Measurements from ENCODE around the gene SEMA4B. TPM values are rescaled to one million over a fixed set of nuclear protein-coding genes. Genes with fewer than 3 reads are reported as not detected.
A peak's percentile ranks its signal among the peaks of the same experiment; 100 is the strongest.
"Not testable (repeated sequence)": the region's sequence is repeated elsewhere in the genome, so short reads cannot be mapped to it uniquely, and the experiment has no call there.

The SEMA4B gene
- total and polyA plus RNA-seq, 2 donors (not counting 1 experiment from before 2014, with no cell fraction given), result 285 to 336 TPM

GRCh38 chr15:90184786-90185704 is 16.1 kb upstream of the SEMA4B start:
- ChIA-PET CTCF (interaction anchor here (0.8 to 12.1 kb wide), 8 partner anchors 7 to 34 kb away, joined by 3 to 274 read pairs (median 5); no protein-coding TSS in a partner anchor), POLR2A (interaction anchor here (1.0 to 3.2 kb wide), 6 partner anchors 16 to 48 kb away, joined by 3 to 24 read pairs (median 6); partner anchors contain the start of genes CIB1, GDPGP1 and SEMA4B)
- peak overlapping the region; percentile 74 for H3K9ac ChIP-seq (ENCODE audit: low read length)
- H3K27ac ChIP-seq (ENCODE audit: low read length in 2 of 2), result peak overlapping the region; percentile 81 to 88
- peaks cover 67% of the 10 kb centered on the region for H3K4me1 Mint-ChIP-seq
- peak overlapping the region; percentile 61 to 79 (median 77) for H3K4me3 ChIP-seq (ENCODE audit: control extremely low read depth in 1 of 5, extremely low read depth in 1 of 5, insufficient read depth in 1 of 5, low read depth in 2 of 5, low read length in 4 of 5)
- peaks cover 37% of the 10 kb centered on the region for H3K79me2 ChIP-seq (ENCODE audit: control insufficient read depth, insufficient read depth, low read length)
- DNase-seq, result peak; percentile 89
- no peak for TF ChIP-seq EZH2 (IDR thresholded peaks at IDR 0.05; ENCODE audit: borderline replicate concordance, insufficient read depth, low read depth, low read length, poor library complexity, severe bottlenecking)
- peaks cover 57 to 68% of the 10 kb centered on the region in 2 donors for H3K4me1 ChIP-seq (ENCODE audit: control insufficient read depth in 2 of 2, insufficient read depth in 2 of 2, low read length in 2 of 2)
- ATAC-seq (ENCODE audit: low read depth), result peak; percentile 76
- no peaks in the 10 kb centered on the region for H4K20me1 ChIP-seq (ENCODE audit: control insufficient read depth, insufficient read depth, low read length, poor library complexity, severe bottlenecking)
- peak overlapping the region; percentile 98 for H3K4me3 Mint-ChIP-seq
- H3K36me3 ChIP-seq (replicated peaks in 1 of 2; ENCODE audit: control extremely low read depth in 1 of 2, control insufficient read depth in 1 of 2, extremely low read depth in 1 of 2, insufficient read depth in 2 of 2, low read length in 1 of 2), result peaks cover 0 to 3% of the 10 kb centered on the region in 2 experiments
- H3K9me3 ChIP-seq (ENCODE audit: control extremely low read depth in 1 of 3, control insufficient read depth in 2 of 3, insufficient read depth in 1 of 3, low read length in 2 of 3), result no peaks in the 10 kb centered on the region
- peak overlapping the region; percentile 81 for H3K4me2 ChIP-seq (replicated peaks; ENCODE audit: low read depth, low read length, poor library complexity, severe bottlenecking)
- H3K9me3 Mint-ChIP-seq (ENCODE audit: insufficient read depth), result no peaks in the 10 kb centered on the region
- no peaks in the 10 kb centered on the region for H3K27me3 Mint-ChIP-seq
- intact Hi-C loops (cut with micrococcal nuclease), result loop anchor here (1.0 kb wide), 5 partner anchors 7 to 48 kb away; partner anchors contain the start of genes CIB1 and SEMA4B
- no peaks in the 10 kb centered on the region for H3K27me3 ChIP-seq (replicated peaks in 1 of 4; ENCODE audit: control extremely low read depth in 1 of 4, control insufficient read depth in 3 of 4, insufficient read depth in 4 of 4, low read length in 3 of 4)
- H3K27ac Mint-ChIP-seq, result peak overlapping the region; percentile 97
- peak overlapping the region; percentile 66 for H2AFZ ChIP-seq (ENCODE audit: insufficient read depth, low read depth, low read length, poor library complexity, severe bottlenecking)
- 2% methylated on average over 65 of the region's 67 CpGs for WGBS (ENCODE audit: insufficient coverage)

GRCh38 chr15:90187257-90187868 is 13.8 kb upstream of the SEMA4B start:
- Histone ChIP-seq H2AFZ (ENCODE audit: insufficient read depth, low read depth, low read length, poor library complexity, severe bottlenecking) (no peak overlapping the region), H3K9me3 (ENCODE audit: control extremely low read depth in 1 of 3, control insufficient read depth in 2 of 3, insufficient read depth in 1 of 3, low read length in 2 of 3) (no peaks in the 10 kb centered on the region), H3K27ac (ENCODE audit: low read length in 2 of 2) (peak overlapping the region; percentile 52 to 86), H3K4me3 (ENCODE audit: control extremely low read depth in 1 of 5, extremely low read depth in 1 of 5, insufficient read depth in 1 of 5, low read depth in 2 of 5, low read length in 4 of 5) (no peak overlapping the region), H4K20me1 (ENCODE audit: control insufficient read depth, insufficient read depth, low read length, poor library complexity, severe bottlenecking) (no peaks in the 10 kb centered on the region), H3K27me3 (replicated peaks in 1 of 4; ENCODE audit: control extremely low read depth in 1 of 4, control insufficient read depth in 3 of 4, insufficient read depth in 4 of 4, low read length in 3 of 4) (no peaks in the 10 kb centered on the region), H3K4me2 (replicated peaks; ENCODE audit: low read depth, low read length, poor library complexity, severe bottlenecking) (peak overlapping the region; percentile 59), H3K79me2 (ENCODE audit: control insufficient read depth, insufficient read depth, low read length) (peaks cover 37% of the 10 kb centered on the region), H3K36me3 (replicated peaks in 1 of 2; ENCODE audit: control extremely low read depth in 1 of 2, control insufficient read depth in 1 of 2, extremely low read depth in 1 of 2, insufficient read depth in 2 of 2, low read length in 1 of 2) (peaks cover 0 to 3% of the 10 kb centered on the region in 2 experiments), H3K9ac (ENCODE audit: low read length) (no peak overlapping the region), H3K4me1 (ENCODE audit: control insufficient read depth in 2 of 2, insufficient read depth in 2 of 2, low read length in 2 of 2) (peaks cover 73 to 85% of the 10 kb centered on the region in 2 donors)
- Mint-ChIP-seq H3K4me1 (peaks cover 70% of the 10 kb centered on the region), H3K27me3 (no peaks in the 10 kb centered on the region), H3K27ac (peak overlapping the region; percentile 90), H3K4me3 (peak overlapping the region; percentile 72), H3K9me3 (ENCODE audit: insufficient read depth) (no peaks in the 10 kb centered on the region)
- WGBS (ENCODE audit: insufficient coverage), result 88% methylated on average over 4 of the region's 8 CpGs
- DNase-seq (no peak), ATAC-seq (ENCODE audit: low read depth) (no peak)
- intact Hi-C loops (cut with micrococcal nuclease), result no loop called here
- TF ChIP-seq CTCF (IDR thresholded peaks at IDR 0.05) (no peak), EZH2 (IDR thresholded peaks at IDR 0.05; ENCODE audit: borderline replicate concordance, insufficient read depth, low read depth, low read length, poor library complexity, severe bottlenecking) (no peak)
- ChIA-PET CTCF (interaction anchor here (1.2 to 12.1 kb wide), 4 partner anchors 15 to 45 kb away, joined by 3 to 274 read pairs (median 4); no protein-coding TSS in a partner anchor), POLR2A (interaction anchor here (1.3 to 2.4 kb wide), 2 partner anchors 14 to 45 kb away, joined by 5 to 12 read pairs; partner anchors contain the start of gene SEMA4B)

- 94% methylated on average over 6 of the region's 7 CpGs for WGBS (ENCODE audit: insufficient coverage)
- H2AFZ ChIP-seq (ENCODE audit: insufficient read depth, low read depth, low read length, poor library complexity, severe bottlenecking); H3K9ac ChIP-seq (ENCODE audit: low read length); H3K4me3 Mint-ChIP-seq; H3K9me3 Mint-ChIP-seq (ENCODE audit: insufficient read depth); H3K4me3 ChIP-seq (ENCODE audit: control extremely low read depth in 1 of 5, extremely low read depth in 1 of 5, insufficient read depth in 1 of 5, low read depth in 2 of 5, low read length in 4 of 5); intact Hi-C loops (cut with micrococcal nuclease); H3K27me3 ChIP-seq (replicated peaks in 1 of 4; ENCODE audit: control extremely low read depth in 1 of 4, control insufficient read depth in 3 of 4, insufficient read depth in 4 of 4, low read length in 3 of 4); DNase-seq; H3K36me3 ChIP-seq (replicated peaks in 1 of 2; ENCODE audit: control extremely low read depth in 1 of 2, control insufficient read depth in 1 of 2, extremely low read depth in 1 of 2, insufficient read depth in 2 of 2, low read length in 1 of 2); H4K20me1 ChIP-seq (ENCODE audit: control insufficient read depth, insufficient read depth, low read length, poor library complexity, severe bottlenecking); H3K27me3 Mint-ChIP-seq; ATAC-seq (ENCODE audit: low read depth); H3K9me3 ChIP-seq (ENCODE audit: control extremely low read depth in 1 of 3, control insufficient read depth in 2 of 3, insufficient read depth in 1 of 3, low read length in 2 of 3): not testable (repeated sequence)
- ChIA-PET CTCF (interaction anchor here (1.2 to 12.1 kb wide), 2 partner anchors 30 to 44 kb away, joined by 3 to 274 read pairs; no protein-coding TSS in a partner anchor), POLR2A (interaction anchor here (1.3 to 2.4 kb wide), 2 partner anchors 13 to 44 kb away, joined by 5 to 12 read pairs; partner anchors contain the start of gene SEMA4B)
- H3K4me2 ChIP-seq (replicated peaks; ENCODE audit: low read depth, low read length, poor library complexity, severe bottlenecking), result peak overlapping the region; percentile 34
- Mint-ChIP-seq H3K4me1 (peaks cover 72% of the 10 kb centered on the region), H3K27ac (peak overlapping the region; percentile 90)
- peaks cover 42% of the 10 kb centered on the region for H3K79me2 ChIP-seq (ENCODE audit: control insufficient read depth, insufficient read depth, low read length)
- H3K4me1 ChIP-seq (ENCODE audit: control insufficient read depth in 2 of 2, insufficient read depth in 2 of 2, low read length in 2 of 2), result peaks cover 79 to 89% of the 10 kb centered on the region in 2 donors
- H3K27ac ChIP-seq (ENCODE audit: low read length in 2 of 2), result peak overlapping the region; percentile 26 to 86
Measured at GRCh38 chr15:90188065-90188464, 13.1 kb upstream of the SEMA4B start.
